ENCODE data around the gene TNFRSF4.
"Not testable (repeated sequence)": the region's sequence is repeated elsewhere in the genome, so short reads cannot be mapped to it uniquely, and the experiment has no call there.

The TNFRSF4 gene

GRCh38 chr1:1179983-1180861 is 33.7 kb downstream of the TNFRSF4 start:
- DNase-seq: no peak

GRCh38 chr1:1179346-1179982 is 34.5 kb downstream of the TNFRSF4 start:
- no peak for DNase-seq

GRCh38 chr1:1178794-1179331 is 35.1 kb downstream of the TNFRSF4 start:
- no peak for DNase-seq

- no peak for DNase-seq
These were observed 36.3 kb downstream of the TNFRSF4 start for GRCh38 chr1:1177452-1178206.

- DNase-seq: no peak
These were observed 37.0 kb downstream of the TNFRSF4 start for GRCh38 chr1:1176931-1177330.

GRCh38 chr1:1176063-1176761 is 37.7 kb downstream of the TNFRSF4 start:
- not testable (repeated sequence) for DNase-seq

- no peak for DNase-seq
These were observed 38.5 kb downstream of the TNFRSF4 start for GRCh38 chr1:1175221-1176062.

GRCh38 chr1:1173793-1174415 is 40.0 kb downstream of the TNFRSF4 start, which contains the start of gene TTLL10:
Gene TTLL10 (plus strand): TSS chr1:1173880. CDS start chr1:1179216, 5,336 bp downstream.
- DNase-seq: no peak

- no peak for DNase-seq
These were observed 40.7 kb downstream of the TNFRSF4 start for GRCh38 chr1:1173061-1173792.

GRCh38 chr1:1171546-1172340 is 42.2 kb downstream of the TNFRSF4 start:
- no peak for DNase-seq

- DNase-seq: no peak
These were observed 42.8 kb downstream of the TNFRSF4 start for GRCh38 chr1:1171161-1171545.

- no peak for DNase-seq
These were observed 43.5 kb downstream of the TNFRSF4 start for GRCh38 chr1:1170215-1171091.

GRCh38 chr1:1169429-1170214 is 44.3 kb downstream of the TNFRSF4 start:
- no peak for DNase-seq

- DNase-seq: no peak
These were observed 45.2 kb downstream of the TNFRSF4 start for GRCh38 chr1:1168451-1169411.

GRCh38 chr1:1167841-1168450 is 46.0 kb downstream of the TNFRSF4 start:
- no peak for DNase-seq

GRCh38 chr1:1167398-1167821 is 46.5 kb downstream of the TNFRSF4 start:
- no peak for DNase-seq

Data from EL (cell line).